ENCODE data around the gene DCANP1. TPM values are rescaled to one million over a fixed set of nuclear protein-coding genes. Genes with fewer than 3 reads are reported as not detected.

The DCANP1 gene
- total RNA-seq, 1 donor from 2014 or later = not detected

DNA sequence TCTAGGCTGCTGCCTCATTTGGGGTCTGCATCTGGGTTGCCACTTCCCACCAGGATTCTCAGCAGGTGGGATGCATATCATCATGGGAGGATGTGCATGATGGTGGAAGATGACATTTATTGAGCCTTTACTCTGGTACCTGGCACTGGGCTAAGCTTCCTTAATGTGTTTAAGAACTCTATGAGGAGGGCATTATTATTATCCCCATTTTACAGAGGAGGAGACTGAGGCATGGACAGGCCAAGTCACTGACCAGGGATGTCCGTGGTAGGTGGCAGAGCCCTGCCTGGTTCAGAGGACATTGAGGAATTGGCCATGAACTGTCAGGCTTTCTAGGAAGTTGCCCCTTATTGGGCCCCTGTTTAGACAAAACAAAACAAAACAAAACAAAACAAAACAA, 36.1 kb upstream of the DCANP1 start:
- peaks cover 33% of the 10 kb centered on the region for H3K27me3 Mint-ChIP-seq (ENCODE audit: low read depth)
- no peaks in the 10 kb centered on the region for H3K36me3 Mint-ChIP-seq (ENCODE audit: low read depth)
- H3K4me3 Mint-ChIP-seq (ENCODE audit: unreplicated experiment) = no peak overlapping the region
- H3K27ac Mint-ChIP-seq (ENCODE audit: unreplicated experiment) = no peak overlapping the region
- no peaks in the 10 kb centered on the region for H3K9me3 Mint-ChIP-seq (ENCODE audit: low read depth)
- TF ChIP-seq, protein P1, sequence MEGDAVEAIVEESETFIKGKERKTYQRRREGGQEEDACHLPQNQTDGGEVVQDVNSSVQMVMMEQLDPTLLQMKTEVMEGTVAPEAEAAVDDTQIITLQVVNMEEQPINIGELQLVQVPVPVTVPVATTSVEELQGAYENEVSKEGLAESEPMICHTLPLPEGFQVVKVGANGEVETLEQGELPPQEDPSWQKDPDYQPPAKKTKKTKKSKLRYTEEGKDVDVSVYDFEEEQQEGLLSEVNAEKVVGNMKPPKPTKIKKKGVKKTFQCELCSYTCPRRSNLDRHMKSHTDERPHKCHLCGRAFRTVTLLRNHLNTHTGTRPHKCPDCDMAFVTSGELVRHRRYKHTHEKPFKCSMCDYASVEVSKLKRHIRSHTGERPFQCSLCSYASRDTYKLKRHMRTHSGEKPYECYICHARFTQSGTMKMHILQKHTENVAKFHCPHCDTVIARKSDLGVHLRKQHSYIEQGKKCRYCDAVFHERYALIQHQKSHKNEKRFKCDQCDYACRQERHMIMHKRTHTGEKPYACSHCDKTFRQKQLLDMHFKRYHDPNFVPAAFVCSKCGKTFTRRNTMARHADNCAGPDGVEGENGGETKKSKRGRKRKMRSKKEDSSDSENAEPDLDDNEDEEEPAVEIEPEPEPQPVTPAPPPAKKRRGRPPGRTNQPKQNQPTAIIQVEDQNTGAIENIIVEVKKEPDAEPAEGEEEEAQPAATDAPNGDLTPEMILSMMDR (IDR thresholded peaks at IDR 0.05) = no peak
- H3K4me1 Mint-ChIP-seq (ENCODE audit: low read depth) = peaks cover 3% of the 10 kb centered on the region
- DNase-seq (ENCODE audit: low spot score) = no peak

DNA sequence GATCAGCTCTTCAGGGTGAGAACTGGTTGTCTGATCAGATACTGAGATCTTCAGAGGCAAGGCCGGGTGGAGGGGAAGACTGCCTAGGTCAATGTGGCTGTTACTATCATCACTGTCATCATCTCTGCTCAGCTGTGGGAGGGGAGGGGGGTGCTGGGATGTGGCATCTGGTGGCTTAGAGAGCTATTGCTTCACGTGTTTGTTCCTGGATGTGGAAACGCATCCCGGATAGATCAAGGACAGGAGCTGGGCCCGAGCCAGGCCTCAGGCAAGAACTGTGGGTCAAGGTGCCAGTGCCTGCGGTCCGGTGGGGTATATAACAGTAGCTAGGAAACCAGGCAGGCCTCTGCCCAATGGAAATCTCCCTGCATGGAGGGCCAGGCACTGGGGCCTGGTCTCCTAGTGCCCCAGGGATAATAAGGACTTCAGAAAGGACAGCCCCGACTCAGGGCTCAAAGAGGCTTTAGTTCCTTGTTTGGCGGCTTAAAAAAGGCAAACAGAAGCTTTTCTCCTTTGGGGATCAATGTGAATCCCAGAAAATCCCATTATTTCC, 35.3 kb upstream of the DCANP1 start:
- H3K9me3 Mint-ChIP-seq (ENCODE audit: low read depth) = no peaks in the 10 kb centered on the region
- DNase-seq (ENCODE audit: low spot score) = peak; percentile 46
- TF ChIP-seq, protein P1 (IDR thresholded peaks at IDR 0.05) = no peak
- H3K27me3 Mint-ChIP-seq (ENCODE audit: low read depth) = peaks cover 32% of the 10 kb centered on the region
- H3K27ac Mint-ChIP-seq (ENCODE audit: unreplicated experiment) = no peak overlapping the region
- H3K4me1 Mint-ChIP-seq (ENCODE audit: low read depth) = no peaks in the 10 kb centered on the region
- H3K36me3 Mint-ChIP-seq (ENCODE audit: low read depth) = no peaks in the 10 kb centered on the region
- H3K4me3 Mint-ChIP-seq (ENCODE audit: unreplicated experiment) = no peak overlapping the region

DNA sequence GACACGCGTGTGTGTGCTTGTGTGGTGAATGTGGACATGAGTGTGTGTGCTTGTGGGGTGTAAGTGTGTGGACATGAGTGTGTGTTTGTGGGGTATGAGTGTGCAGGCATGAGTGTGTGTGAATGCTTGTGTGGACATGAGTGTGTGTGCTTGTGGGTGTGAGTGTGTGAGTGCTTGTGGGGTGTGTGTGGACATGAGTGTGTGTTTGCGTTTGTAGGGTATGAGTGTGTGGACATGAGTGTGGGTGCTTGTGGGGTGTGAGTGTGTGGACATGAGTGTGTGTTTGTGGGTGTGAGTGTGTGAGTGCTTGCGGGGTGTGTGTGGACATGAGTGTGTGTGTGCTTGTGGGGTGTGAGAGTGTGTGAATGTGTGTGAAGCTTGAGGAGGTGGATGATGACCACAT, 34.8 kb upstream of the DCANP1 start:
- DNase-seq (ENCODE audit: low spot score) = peak; percentile 27
- Mint-ChIP-seq H3K36me3 (ENCODE audit: low read depth) (no peaks in the 10 kb centered on the region), H3K4me1 (ENCODE audit: low read depth) (no peaks in the 10 kb centered on the region), H3K4me3 (ENCODE audit: unreplicated experiment) (no peak overlapping the region), H3K27me3 (ENCODE audit: low read depth) (peaks cover 34% of the 10 kb centered on the region), H3K27ac (ENCODE audit: unreplicated experiment) (no peak overlapping the region), H3K9me3 (ENCODE audit: low read depth) (no peaks in the 10 kb centered on the region)
- TF ChIP-seq, protein P1 (IDR thresholded peaks at IDR 0.05) = no peak

DNA sequence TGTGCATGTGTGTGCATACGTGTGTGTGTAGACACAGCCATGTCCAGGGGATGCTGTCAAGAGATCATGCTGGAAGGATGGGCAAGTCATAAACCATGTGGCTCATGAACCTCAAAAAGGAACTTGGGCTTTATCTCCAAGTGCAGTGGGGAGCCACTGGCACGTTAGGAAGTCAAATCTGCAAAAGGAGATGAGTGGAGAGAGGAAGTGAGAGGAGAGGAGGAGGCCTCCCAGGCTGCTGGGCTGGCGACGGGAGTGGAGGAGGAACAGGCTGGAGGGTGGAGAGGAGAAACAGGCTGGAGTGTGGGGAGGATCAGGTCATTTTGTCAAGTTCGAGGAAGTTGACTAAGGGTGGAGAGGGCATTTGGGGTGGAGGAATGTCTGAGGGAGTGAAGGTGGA, 34.2 kb upstream of the DCANP1 start:
- TF ChIP-seq, protein P1 (IDR thresholded peaks at IDR 0.05) = no peak
- Mint-ChIP-seq H3K9me3 (ENCODE audit: low read depth) (no peaks in the 10 kb centered on the region), H3K4me3 (ENCODE audit: unreplicated experiment) (no peak overlapping the region), H3K4me1 (ENCODE audit: low read depth) (no peaks in the 10 kb centered on the region), H3K27ac (ENCODE audit: unreplicated experiment) (no peak overlapping the region), H3K27me3 (ENCODE audit: low read depth) (peaks cover 38% of the 10 kb centered on the region), H3K36me3 (ENCODE audit: low read depth) (no peaks in the 10 kb centered on the region)
- peak; percentile 38 for DNase-seq (ENCODE audit: low spot score)

DNA sequence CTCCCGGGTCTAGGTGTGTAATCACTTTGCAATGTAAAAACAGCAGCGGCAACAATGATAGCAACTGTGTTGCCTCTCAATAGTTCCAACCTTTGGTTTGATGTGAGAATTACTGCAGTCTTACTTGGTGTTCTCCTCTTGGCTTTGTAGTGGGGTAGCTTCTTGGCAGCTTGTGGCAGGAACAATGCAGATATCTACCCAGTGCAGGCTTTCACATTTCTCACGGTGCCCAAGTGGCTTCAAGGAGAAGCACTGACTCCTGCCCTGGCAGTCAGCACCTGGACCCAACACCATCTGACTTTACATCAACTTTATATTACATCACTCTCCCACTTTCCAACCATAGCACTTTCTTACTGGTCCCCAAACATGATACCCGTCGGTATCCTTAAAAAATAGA, 33.4 kb upstream of the DCANP1 start:
- DNase-seq (ENCODE audit: low spot score) = no peak
- Mint-ChIP-seq H3K9me3 (ENCODE audit: low read depth) (no peaks in the 10 kb centered on the region), H3K27me3 (ENCODE audit: low read depth) (peaks cover 41% of the 10 kb centered on the region), H3K4me3 (ENCODE audit: unreplicated experiment) (no peak overlapping the region), H3K36me3 (ENCODE audit: low read depth) (no peaks in the 10 kb centered on the region), H3K4me1 (ENCODE audit: low read depth) (no peaks in the 10 kb centered on the region), H3K27ac (ENCODE audit: unreplicated experiment) (no peak overlapping the region)
- TF ChIP-seq, protein P1 (IDR thresholded peaks at IDR 0.05) = no peak

Data from chondrocyte (in vitro differentiated cells).